Lower leg skin (tissue), 3 donors: Measurements from ENCODE around the gene KLC4.

Experiments used
- POLR2A ChIP-seq, 2 donors: fragments of 450-650 bp; IDR thresholded peaks; one replicate each; pipeline ENCODE4 v1.6.1; 2016 to 2017; ENCODE audit warnings: antibody characterized with exemption in 2 of 2, mild to moderate bottlenecking in 1 of 2, moderate library complexity in 1 of 2
- TF ChIP-seq, protein P1 (sequence below), 3 donors: fragments of 450-650 bp; IDR thresholded peaks; one replicate each; pipeline ENCODE4 v1.5.1; 2016; ENCODE audit warnings: antibody characterized with exemption in 3 of 3, mild to moderate bottlenecking in 3 of 3, moderate library complexity in 2 of 3

DNA sequence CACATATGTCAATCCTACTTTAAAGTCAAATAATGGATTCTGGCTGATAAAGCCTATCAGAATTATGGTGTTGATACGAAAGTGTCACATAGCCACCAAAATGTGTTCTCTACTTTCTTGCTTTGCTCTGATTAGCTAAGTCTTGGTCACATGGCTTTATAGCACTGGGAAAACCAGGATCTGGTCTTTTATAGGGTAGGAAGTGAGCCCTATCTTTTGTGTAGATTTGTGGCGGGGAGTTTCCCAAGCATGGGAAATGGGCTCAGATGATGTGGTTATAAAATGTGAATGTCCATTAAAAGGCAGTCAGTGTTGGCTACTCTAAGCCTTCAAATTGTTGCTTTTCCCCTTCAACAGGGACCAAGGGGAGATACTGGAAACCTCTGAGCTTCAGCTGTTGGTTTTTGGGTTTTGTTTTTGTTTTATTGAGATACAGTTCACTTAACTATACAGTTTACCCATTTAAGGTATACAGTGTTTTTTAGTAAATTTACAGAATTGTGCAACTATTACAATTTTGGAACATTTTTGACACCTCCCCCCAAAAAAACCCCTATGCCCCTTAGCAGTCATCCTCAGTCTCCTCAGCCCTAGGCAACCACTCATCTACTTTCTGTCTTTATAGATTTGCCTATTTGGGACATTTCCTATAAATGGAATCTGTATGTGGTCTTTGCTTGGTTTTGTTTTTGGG lies 25.8 kb upstream of the KLC4 start:
- TF ChIP-seq, protein P1, sequence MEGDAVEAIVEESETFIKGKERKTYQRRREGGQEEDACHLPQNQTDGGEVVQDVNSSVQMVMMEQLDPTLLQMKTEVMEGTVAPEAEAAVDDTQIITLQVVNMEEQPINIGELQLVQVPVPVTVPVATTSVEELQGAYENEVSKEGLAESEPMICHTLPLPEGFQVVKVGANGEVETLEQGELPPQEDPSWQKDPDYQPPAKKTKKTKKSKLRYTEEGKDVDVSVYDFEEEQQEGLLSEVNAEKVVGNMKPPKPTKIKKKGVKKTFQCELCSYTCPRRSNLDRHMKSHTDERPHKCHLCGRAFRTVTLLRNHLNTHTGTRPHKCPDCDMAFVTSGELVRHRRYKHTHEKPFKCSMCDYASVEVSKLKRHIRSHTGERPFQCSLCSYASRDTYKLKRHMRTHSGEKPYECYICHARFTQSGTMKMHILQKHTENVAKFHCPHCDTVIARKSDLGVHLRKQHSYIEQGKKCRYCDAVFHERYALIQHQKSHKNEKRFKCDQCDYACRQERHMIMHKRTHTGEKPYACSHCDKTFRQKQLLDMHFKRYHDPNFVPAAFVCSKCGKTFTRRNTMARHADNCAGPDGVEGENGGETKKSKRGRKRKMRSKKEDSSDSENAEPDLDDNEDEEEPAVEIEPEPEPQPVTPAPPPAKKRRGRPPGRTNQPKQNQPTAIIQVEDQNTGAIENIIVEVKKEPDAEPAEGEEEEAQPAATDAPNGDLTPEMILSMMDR (IDR thresholded peaks at IDR 0.05): no peak
- no peak for TF ChIP-seq POLR2A (IDR thresholded peaks at IDR 0.05)
